BE2C (cell line): ENCODE data around the gene DPYD.

ENCODE experiments used
- DNase-seq: peaks from one replicate; pipeline ENCODE4 v3.0.0-alpha.2; 2020
- H3K27me3 ChIP-seq: fragments of 250-450 bp; sonication (Bioruptor Pico); 2 replicates; pipeline ENCODE4 v1.5.1; 2020; ENCODE audit warnings: mild to moderate bottlenecking
- H3K36me3 ChIP-seq: fragments of 250-450 bp; sonication (Bioruptor Pico); 2 replicates; pipeline ENCODE4 v1.5.1; 2020; ENCODE audit warnings: mild to moderate bottlenecking
- H3K4me1 ChIP-seq: fragments of 250-450 bp; sonication (Bioruptor Pico); 2 replicates; pipeline ENCODE4 v1.5.1; 2020
- H3K4me3 ChIP-seq: 2 replicates; pipeline ENCODE4 v1.5.1; 2011; ENCODE audit warnings: low read depth, low read length
- H3K9me3 ChIP-seq: fragments of 250-450 bp; sonication (Bioruptor Pico); 2 replicates; pipeline ENCODE4 v1.5.1; 2020
- CTCF ChIP-seq: IDR thresholded peaks from 2 replicates; pipeline ENCODE4 v1.5.1; 2012; ENCODE audit warnings: mild to moderate bottlenecking, low read depth, low read length

DPYD gene

DNA sequence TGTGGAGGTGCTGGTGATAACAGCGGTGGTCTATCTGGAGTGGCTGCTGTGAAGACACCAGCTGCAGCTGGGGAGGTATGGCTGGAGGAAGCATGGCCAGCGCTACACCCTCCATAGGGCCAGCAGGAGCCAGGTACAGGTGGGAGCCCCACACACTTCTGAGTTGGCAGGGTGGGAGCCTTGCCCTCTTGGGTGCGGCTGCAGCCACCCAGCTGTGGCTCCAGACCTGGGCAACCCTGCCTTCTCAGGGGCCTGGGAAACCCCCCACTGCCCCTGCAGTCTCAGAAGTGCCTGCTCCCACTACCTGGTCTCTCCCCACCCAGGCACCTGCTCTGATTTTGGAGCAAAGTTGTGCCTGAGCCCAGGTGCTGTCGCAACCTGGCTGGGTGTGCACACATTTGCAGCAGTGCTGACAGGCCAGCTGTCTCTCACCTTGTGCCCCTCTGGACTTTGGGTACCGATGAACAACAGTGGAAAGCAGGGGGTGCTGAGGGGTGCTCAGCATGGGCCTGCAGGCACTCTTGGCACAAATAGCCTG lies 76.2 kb downstream of the DPYD start:
- Histone ChIP-seq H3K36me3 (peaks cover 10% of the 10 kb centered on the region), H3K27me3 (no peaks in the 10 kb centered on the region), H3K9me3 (no peaks in the 10 kb centered on the region), H3K4me3 (no peak overlapping the region), H3K4me1 (peaks cover 23% of the 10 kb centered on the region)
- no peak for DNase-seq
- no peak for TF ChIP-seq CTCF

DNA sequence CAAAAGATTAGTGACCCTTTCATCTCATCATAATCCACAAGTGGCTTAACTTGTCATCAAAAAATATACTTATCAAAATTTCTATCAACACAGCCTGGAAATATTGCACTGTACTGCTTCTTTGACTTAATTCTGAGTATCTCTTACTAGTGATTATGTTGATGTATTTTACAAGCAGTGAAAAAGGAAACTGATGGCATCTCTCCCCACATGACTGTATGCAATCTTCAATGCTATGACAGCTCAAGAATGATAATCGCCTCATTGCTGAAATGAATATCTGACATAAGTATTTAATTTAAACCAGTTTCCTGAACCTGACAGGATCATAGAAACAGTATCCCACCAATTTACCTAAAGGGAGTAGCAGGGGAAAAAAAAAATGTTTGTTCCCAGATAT lies 79.5 kb downstream of the DPYD start:
- H3K27me3 ChIP-seq: no peaks in the 10 kb centered on the region
- peaks cover 10% of the 10 kb centered on the region for H3K36me3 ChIP-seq
- no peak for DNase-seq
- no peaks in the 10 kb centered on the region for H3K9me3 ChIP-seq
- no peak overlapping the region for H3K4me3 ChIP-seq
- peaks cover 29% of the 10 kb centered on the region for H3K4me1 ChIP-seq
- no peak for TF ChIP-seq CTCF

DNA sequence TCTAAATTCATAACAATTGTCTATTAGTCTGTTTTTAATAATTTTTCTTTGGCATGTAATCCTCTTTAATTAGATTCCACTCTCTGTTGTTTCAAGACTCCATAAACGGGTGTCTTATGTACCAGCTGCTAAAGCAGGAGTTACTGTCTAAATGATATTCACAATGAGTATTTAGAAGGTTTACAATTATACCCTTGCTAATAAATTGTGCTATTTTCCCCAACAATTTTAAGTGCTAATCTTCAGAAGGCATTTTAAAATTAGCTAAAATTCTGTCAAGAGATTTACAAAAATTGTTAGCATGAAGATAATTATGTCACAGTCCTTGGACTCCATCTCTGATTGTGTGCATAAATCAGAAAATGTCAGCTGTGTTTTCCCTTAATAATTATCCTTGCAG lies 83.7 kb downstream of the DPYD start:
- Histone ChIP-seq H3K4me3 (no peak overlapping the region), H3K4me1 (peaks cover 28% of the 10 kb centered on the region), H3K27me3 (no peaks in the 10 kb centered on the region), H3K9me3 (no peaks in the 10 kb centered on the region), H3K36me3 (no peaks in the 10 kb centered on the region)
- TF ChIP-seq CTCF: no peak
- DNase-seq: no peak

DNA sequence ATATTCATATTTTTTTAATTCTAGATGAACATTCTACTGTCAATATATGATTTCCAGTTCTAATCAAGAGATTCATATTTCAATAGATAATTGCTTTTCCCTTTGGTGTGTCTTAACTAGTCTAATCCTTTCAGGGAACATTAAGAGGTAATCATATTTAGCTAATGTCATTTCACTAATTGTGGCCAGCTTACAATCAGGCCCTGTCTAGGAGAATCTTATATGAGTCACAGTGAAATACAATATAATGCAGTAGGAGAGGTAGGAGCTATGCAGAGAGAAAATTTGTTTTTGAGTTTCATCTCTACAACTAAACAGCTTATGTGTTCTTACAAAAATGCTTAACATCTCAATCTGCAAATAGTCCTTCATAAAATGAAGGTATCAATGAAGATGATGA lies 85.9 kb downstream of the DPYD start:
- peaks cover 38% of the 10 kb centered on the region for H3K4me1 ChIP-seq
- no peak overlapping the region for H3K4me3 ChIP-seq
- no peak for TF ChIP-seq CTCF
- no peaks in the 10 kb centered on the region for H3K9me3 ChIP-seq
- no peaks in the 10 kb centered on the region for H3K36me3 ChIP-seq
- H3K27me3 ChIP-seq: no peaks in the 10 kb centered on the region
- no peak for DNase-seq

- Histone ChIP-seq H3K27me3 (no peaks in the 10 kb centered on the region), H3K9me3 (no peaks in the 10 kb centered on the region), H3K36me3 (no peaks in the 10 kb centered on the region), H3K4me1 (peaks cover 38% of the 10 kb centered on the region), H3K4me3 (no peak overlapping the region)
- no peak for TF ChIP-seq CTCF
- no peak for DNase-seq
These were observed 87.0 kb downstream of the DPYD start for GRCh38 chr1:97833881-97834280.

DNA sequence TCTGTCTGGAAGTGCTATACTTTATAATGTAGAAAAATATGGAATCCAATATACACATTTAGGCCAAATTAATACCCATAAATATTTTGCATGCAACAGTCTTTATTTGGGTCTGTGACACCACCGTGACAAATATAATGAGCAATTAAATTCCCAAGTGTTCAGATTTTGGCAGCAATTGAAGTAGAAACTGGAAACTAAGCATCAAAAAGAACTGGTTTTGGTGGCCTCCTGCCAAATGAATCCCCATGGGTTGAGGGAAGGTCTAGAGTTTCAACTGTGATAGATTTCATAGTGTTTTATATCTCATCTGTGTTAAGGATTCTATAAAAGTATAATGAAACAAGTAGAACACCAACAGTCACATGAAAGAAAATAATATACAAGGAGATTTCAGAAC lies 88.4 kb downstream of the DPYD start:
- Histone ChIP-seq H3K9me3 (no peaks in the 10 kb centered on the region), H3K27me3 (no peaks in the 10 kb centered on the region), H3K36me3 (no peaks in the 10 kb centered on the region), H3K4me1 (peaks cover 38% of the 10 kb centered on the region), H3K4me3 (no peak overlapping the region)
- DNase-seq: peak; percentile 82
- no peak for TF ChIP-seq CTCF
